ENCODE results near the gene PHF20. TPM values are rescaled to one million over a fixed set of nuclear protein-coding genes. Genes with fewer than 3 reads are reported as not detected.

The PHF20 gene
- total RNA-seq, 1 experiment from 2014 or later = 37.2 TPM

GRCh38 chr20:35729283-35729807 is 42.5 kb upstream of the PHF20 start:
- no TSS peak for BruUV-seq (replicated peaks)

GRCh38 chr20:35729836-35730582 is 41.8 kb upstream of the PHF20 start:
- H2AFZ ChIP-seq (ENCODE audit: low read length) = no peak overlapping the region
- H3K9me2 ChIP-seq (replicated peaks; ENCODE audit: low read length) = no peaks in the 10 kb centered on the region
- ATAC-seq (no peak), DNase-seq (no peak)
- peaks cover 91% of the 10 kb centered on the region for H3K36me3 ChIP-seq (ENCODE audit: low read depth, low read length)
- no peak overlapping the region for H3K27ac ChIP-seq (ENCODE audit: low read length)
- no peak overlapping the region for H3K4me3 ChIP-seq (ENCODE audit: low read length)
- no peaks in the 10 kb centered on the region for H3K9me3 ChIP-seq (ENCODE audit: low read length)
- H3K79me2 ChIP-seq (ENCODE audit: low read length) = peaks cover 94% of the 10 kb centered on the region
- no peaks in the 10 kb centered on the region for H3K27me3 ChIP-seq (ENCODE audit: low read length)
- ChIA-PET POLR2A (ENCODE audit: unreplicated experiment) (interaction anchor here (0.8 to 1.1 kb wide), 2 partner anchors 12 to 112 kb away, joined by 4 to 5 read pairs; partner anchors contain the start of gene RBM39), CTCF (no interaction called here)
- no peak overlapping the region for H3K9ac ChIP-seq (ENCODE audit: low read length)
- intact Hi-C loops (cut with micrococcal nuclease) = no loop called here
- H4K20me1 ChIP-seq (ENCODE audit: low read length) = peaks cover 80% of the 10 kb centered on the region
- no peak overlapping the region for H3K4me2 ChIP-seq (ENCODE audit: low read length)
- no TSS peak for BruUV-seq (replicated peaks)
- TF ChIP-seq CTCF (conservative IDR thresholded peaks at IDR 0.05; ENCODE audit: low read depth, low read length) (no peak), EZH2phosphoT487 (IDR thresholded peaks at IDR 0.05; ENCODE audit: borderline replicate concordance, low read length) (no peak), EZH2 (IDR thresholded peaks at IDR 0.05; ENCODE audit: low read length, unreplicated experiment) (no peak)
- H3K4me1 ChIP-seq (ENCODE audit: insufficient read depth, low read length) = 0 out of 2 replicates have a peak, but pooled peaks cover under 1% of the 10 kb centered on the region
- no peaks in the 10 kb centered on the region for H3F3A ChIP-seq (ENCODE audit: low read length, unreplicated experiment)

More at GRCh38 chr20:35729283-35729807, 42.5 kb upstream of the PHF20 start:
- Histone ChIP-seq H2AFZ (ENCODE audit: low read length) (no peak overlapping the region), H3K27me3 (ENCODE audit: low read length) (no peaks in the 10 kb centered on the region), H3K79me2 (ENCODE audit: low read length) (peaks cover 93% of the 10 kb centered on the region), H3K9me3 (ENCODE audit: low read length) (no peaks in the 10 kb centered on the region), H3K27ac (ENCODE audit: low read length) (no peak overlapping the region), H3K4me2 (ENCODE audit: low read length) (no peak overlapping the region), H3F3A (ENCODE audit: low read length, unreplicated experiment) (no peaks in the 10 kb centered on the region), H3K9ac (ENCODE audit: low read length) (no peak overlapping the region), H3K36me3 (ENCODE audit: low read depth, low read length) (peaks cover 90% of the 10 kb centered on the region), H3K4me3 (ENCODE audit: low read length) (no peak overlapping the region), H4K20me1 (ENCODE audit: low read length) (peaks cover 76% of the 10 kb centered on the region), H3K9me2 (replicated peaks; ENCODE audit: low read length) (no peaks in the 10 kb centered on the region), H3K4me1 (ENCODE audit: insufficient read depth, low read length) (no peaks in the 10 kb centered on the region)
- ChIA-PET CTCF (interaction anchor here (0.5 kb wide), 1 partner anchor 156 kb away, joined by 11 read pairs; no protein-coding TSS in a partner anchor), POLR2A (ENCODE audit: unreplicated experiment) (interaction anchor here (0.7 to 1.1 kb wide), 3 partner anchors 10 to 111 kb away, joined by 4 to 5 read pairs (median 4); partner anchors contain the start of gene RBM39)
- ATAC-seq (no peak), DNase-seq (no peak)
- TF ChIP-seq EZH2phosphoT487 (IDR thresholded peaks at IDR 0.05; ENCODE audit: borderline replicate concordance, low read length) = no peak
- no peak for TF ChIP-seq EZH2 (IDR thresholded peaks at IDR 0.05; ENCODE audit: low read length, unreplicated experiment)
- no peak for TF ChIP-seq CTCF (conservative IDR thresholded peaks at IDR 0.05; ENCODE audit: low read depth, low read length)
- intact Hi-C loops (cut with micrococcal nuclease) = no loop called here
